K562 (cell line): ENCODE results near the gene NRM. TPM values are rescaled to one million over a fixed set of nuclear protein-coding genes. Genes with fewer than 3 reads are reported as not detected.

Source experiments
- KLF1 ChIP-seq: fragments of 450-650 bp; IDR thresholded peaks from 2 replicates; pipeline ENCODE4 v1.6.1; 2016; ENCODE audit warnings: missing genetic modification characterization, missing compliant biosample characterization
- NCOA2 ChIP-seq, 2 experiments: fragments of 450-650 bp; IDR thresholded peaks; 2 replicates each; pipeline ENCODE4 v1.6.1; 2018; ENCODE audit warnings: mild to moderate bottlenecking in 2 of 2, moderate library complexity in 1 of 2; ENCODE audit not compliant: partially characterized antibody in 2 of 2
- RAD51 ChIP-seq: fragments of 450-650 bp; IDR thresholded peaks from 2 replicates; pipeline ENCODE4 v1.7.1; 2016; ENCODE audit warnings: low read depth, mild to moderate bottlenecking, borderline replicate concordance
- RBM15 ChIP-seq: fragments of 200-400 bp; formaldehyde crosslinking; IDR thresholded peaks from 2 replicates; pipeline ENCODE4 v1.6.1; 2018; ENCODE audit warnings: mild to moderate bottlenecking, low read length, moderate library complexity; ENCODE audit not compliant: insufficient read depth
- TEAD4 ChIP-seq, 2 experiments: sonication (generic) in 1 of 2; formaldehyde crosslinking in 1 of 2; IDR thresholded peaks; 2 replicates each; pipeline versions ENCODE4 v1.6.1 to v1.8.0; 2012 to 2022; ENCODE audit warnings: borderline replicate concordance in 1 of 2, inconsistent platforms in 1 of 2, low read length in 1 of 2, mild to moderate bottlenecking in 1 of 2, missing genetic modification reagents in 1 of 2
- ZNF324 ChIP-seq: fragments of 250-450 bp; sonication (Bioruptor Pico); IDR thresholded peaks from 2 replicates; pipeline ENCODE4 v1.4.0; 2020; ENCODE audit warnings: mild to moderate bottlenecking
- ZNF347 ChIP-seq: fragments of 450-650 bp; formaldehyde crosslinking; IDR thresholded peaks from 2 replicates; pipeline ENCODE4 v1.4.0; 2020; ENCODE audit warnings: low read depth, mild to moderate bottlenecking, moderate library complexity
- ZNF77 ChIP-seq: fragments of 250-450 bp; sonication (Bioruptor Pico); IDR thresholded peaks from 2 replicates; pipeline ENCODE4 v1.5.0; 2020
- polyA plus RNA-seq, 8 experiments: library from polyadenylated mRNA; depleted of rRNA in 4 of 8; stranded (reverse) in 5 of 8; unstranded in 3 of 8; fragments of >200 nt; fragmentation: Nextera tagmentation in 2 of 8; fragmentation: Illumina TruSeq in 1 of 8; extraction: Ambion mirVana in 2 of 8; extraction: Trizol in 1 of 8; gene quantifications; 2 replicates each; pipeline versions ENCODE4 v1.2.1 to v1.2.3, GENCODE V29; 2011 to 2014; ENCODE audit warnings: inconsistent platforms in 1 of 8, missing spikeins in 1 of 8
- total RNA-seq, 7 experiments: library from RNA; depleted of rRNA in 6 of 7; stranded (reverse); fragments of >200 nt in 6 of 7; fragmentation: Illumina TruSeq in 2 of 7; extraction: Trizol in 2 of 7; gene quantifications; 2 replicates each; pipeline versions ENCODE4 v1.2.1 to v1.2.3, GENCODE V29; 2011 to 2021; ENCODE audit warnings: low replicate concordance in 1 of 7
- TF ChIP-seq, protein P1 (sequence below): fragments of 250-450 bp; sonication (Bioruptor Pico); IDR thresholded peaks from 2 replicates; pipeline ENCODE4 v1.9.0; 2021; ENCODE audit warnings: mild to moderate bottlenecking, inconsistent platforms
- TF ChIP-seq, protein P2 (sequence below): sonication (generic); formaldehyde crosslinking; IDR thresholded peaks from 2 replicates; pipeline ENCODE4 v1.9.0; 2022; ENCODE audit warnings: mild to moderate bottlenecking, missing genetic modification reagents
- TF ChIP-seq, protein P3 (sequence below): sonication (generic); formaldehyde crosslinking; IDR thresholded peaks from 2 replicates; pipeline ENCODE4 v1.8.0; 2022; ENCODE audit warnings: mild to moderate bottlenecking, missing genetic modification reagents, borderline replicate concordance
- TF ChIP-seq, protein P4 (sequence below): sonication (generic); formaldehyde crosslinking; IDR thresholded peaks from 2 replicates; pipeline ENCODE4 v1.8.1; 2023; ENCODE audit warnings: mild to moderate bottlenecking, missing genetic modification reagents, moderate library complexity
- TF ChIP-seq, protein P5 (sequence below): sonication (generic); formaldehyde crosslinking; IDR thresholded peaks from 2 replicates; pipeline ENCODE4 v1.8.0; 2022; ENCODE audit warnings: mild to moderate bottlenecking, low read depth, missing genetic modification reagents
- TF ChIP-seq, protein P6 (sequence below), 2 experiments: fragments of 150-350 bp in 1 of 2; IDR thresholded peaks; 2 replicates each; pipeline ENCODE4 v1.6.1; 2012 to 2016; ENCODE audit warnings: low read depth in 2 of 2, low read length in 2 of 2, mild to moderate bottlenecking in 1 of 2, moderate library complexity in 1 of 2

The NRM gene
- total and polyA plus RNA-seq, 9 of the 15 experiments (the other 6 are each of a cell fraction or from before 2014, with no cell fraction given): 9.7 to 58.2 (median 18.1) TPM

DNA sequence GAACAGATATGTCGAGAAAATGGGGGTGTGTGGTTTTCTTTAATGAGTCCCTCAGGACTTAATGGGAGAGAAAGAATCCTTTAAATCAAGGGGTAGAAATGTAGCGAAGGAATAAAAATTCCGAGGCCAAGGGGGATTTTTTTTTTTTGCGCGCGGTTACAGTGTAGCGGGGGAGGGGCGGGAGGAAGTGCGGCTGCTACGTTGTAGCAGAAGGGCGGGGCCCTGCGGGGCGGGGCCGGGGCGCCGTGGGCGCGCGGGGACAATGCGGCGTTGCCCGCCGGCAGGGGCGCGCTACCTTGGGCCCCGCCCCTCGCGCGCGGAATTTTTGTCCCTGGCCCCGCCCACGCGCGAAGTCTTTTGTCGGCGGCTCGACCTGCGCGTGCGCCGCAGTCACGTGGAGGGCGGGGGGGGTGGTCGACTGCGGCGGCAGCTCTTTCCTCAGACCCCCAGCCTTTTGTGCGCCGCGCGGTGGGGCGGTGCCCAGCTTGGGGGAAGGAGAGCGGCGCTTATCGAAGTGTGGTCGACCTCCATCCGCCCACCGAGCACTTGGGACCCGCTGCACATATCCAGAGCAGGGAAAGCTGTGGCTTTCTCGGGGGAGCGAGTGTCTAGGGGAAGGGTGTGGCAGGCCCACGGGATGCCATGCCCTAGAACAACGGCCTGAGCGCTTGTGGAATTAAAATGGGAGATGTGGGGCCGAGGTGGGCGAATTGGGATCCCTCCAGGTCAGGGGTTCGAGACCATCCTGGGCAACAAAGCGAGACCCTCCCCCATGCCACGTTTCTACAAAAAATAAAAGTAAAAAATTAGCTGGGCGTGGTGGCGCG lies 30.6 kb upstream of the NRM start (continued):
- TF ChIP-seq RAD51: peak; percentile 94
- TF ChIP-seq, protein P1, sequence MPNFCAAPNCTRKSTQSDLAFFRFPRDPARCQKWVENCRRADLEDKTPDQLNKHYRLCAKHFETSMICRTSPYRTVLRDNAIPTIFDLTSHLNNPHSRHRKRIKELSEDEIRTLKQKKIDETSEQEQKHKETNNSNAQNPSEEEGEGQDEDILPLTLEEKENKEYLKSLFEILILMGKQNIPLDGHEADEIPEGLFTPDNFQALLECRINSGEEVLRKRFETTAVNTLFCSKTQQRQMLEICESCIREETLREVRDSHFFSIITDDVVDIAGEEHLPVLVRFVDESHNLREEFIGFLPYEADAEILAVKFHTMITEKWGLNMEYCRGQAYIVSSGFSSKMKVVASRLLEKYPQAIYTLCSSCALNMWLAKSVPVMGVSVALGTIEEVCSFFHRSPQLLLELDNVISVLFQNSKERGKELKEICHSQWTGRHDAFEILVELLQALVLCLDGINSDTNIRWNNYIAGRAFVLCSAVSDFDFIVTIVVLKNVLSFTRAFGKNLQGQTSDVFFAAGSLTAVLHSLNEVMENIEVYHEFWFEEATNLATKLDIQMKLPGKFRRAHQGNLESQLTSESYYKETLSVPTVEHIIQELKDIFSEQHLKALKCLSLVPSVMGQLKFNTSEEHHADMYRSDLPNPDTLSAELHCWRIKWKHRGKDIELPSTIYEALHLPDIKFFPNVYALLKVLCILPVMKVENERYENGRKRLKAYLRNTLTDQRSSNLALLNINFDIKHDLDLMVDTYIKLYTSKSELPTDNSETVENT (CRISPR knock-in tag): peak; percentile 81
- TF ChIP-seq, protein P2, sequence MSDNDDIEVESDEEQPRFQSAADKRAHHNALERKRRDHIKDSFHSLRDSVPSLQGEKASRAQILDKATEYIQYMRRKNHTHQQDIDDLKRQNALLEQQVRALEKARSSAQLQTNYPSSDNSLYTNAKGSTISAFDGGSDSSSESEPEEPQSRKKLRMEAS (CRISPR knock-in tag): peak; percentile 95
- TF ChIP-seq TEAD4 (IDR thresholded peaks at IDR 0.05; ENCODE audit: low read length): peak; percentile 66
- no peak for TF ChIP-seq TEAD4 (CRISPR knock-in tag; IDR thresholded peaks at IDR 0.05; ENCODE audit: borderline replicate concordance)
- TF ChIP-seq ZNF77 (CRISPR knock-in tag): no peak
- TF ChIP-seq RBM15: no peak
- peak; percentile 68 for TF ChIP-seq KLF1 (tag)
- TF ChIP-seq NCOA2 (IDR thresholded peaks at IDR 0.05; ENCODE audit: partially characterized antibody in 2 of 2): no peak
- TF ChIP-seq, protein P3, sequence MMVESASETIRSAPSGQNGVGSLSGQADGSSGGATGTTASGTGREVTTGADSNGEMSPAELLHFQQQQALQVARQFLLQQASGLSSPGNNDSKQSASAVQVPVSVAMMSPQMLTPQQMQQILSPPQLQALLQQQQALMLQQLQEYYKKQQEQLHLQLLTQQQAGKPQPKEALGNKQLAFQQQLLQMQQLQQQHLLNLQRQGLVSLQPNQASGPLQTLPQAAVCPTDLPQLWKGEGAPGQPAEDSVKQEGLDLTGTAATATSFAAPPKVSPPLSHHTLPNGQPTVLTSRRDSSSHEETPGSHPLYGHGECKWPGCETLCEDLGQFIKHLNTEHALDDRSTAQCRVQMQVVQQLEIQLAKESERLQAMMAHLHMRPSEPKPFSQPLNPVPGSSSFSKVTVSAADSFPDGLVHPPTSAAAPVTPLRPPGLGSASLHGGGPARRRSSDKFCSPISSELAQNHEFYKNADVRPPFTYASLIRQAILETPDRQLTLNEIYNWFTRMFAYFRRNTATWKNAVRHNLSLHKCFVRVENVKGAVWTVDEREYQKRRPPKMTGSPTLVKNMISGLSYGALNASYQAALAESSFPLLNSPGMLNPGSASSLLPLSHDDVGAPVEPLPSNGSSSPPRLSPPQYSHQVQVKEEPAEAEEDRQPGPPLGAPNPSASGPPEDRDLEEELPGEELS (CRISPR knock-in tag): no peak
- TF ChIP-seq, protein P4, sequence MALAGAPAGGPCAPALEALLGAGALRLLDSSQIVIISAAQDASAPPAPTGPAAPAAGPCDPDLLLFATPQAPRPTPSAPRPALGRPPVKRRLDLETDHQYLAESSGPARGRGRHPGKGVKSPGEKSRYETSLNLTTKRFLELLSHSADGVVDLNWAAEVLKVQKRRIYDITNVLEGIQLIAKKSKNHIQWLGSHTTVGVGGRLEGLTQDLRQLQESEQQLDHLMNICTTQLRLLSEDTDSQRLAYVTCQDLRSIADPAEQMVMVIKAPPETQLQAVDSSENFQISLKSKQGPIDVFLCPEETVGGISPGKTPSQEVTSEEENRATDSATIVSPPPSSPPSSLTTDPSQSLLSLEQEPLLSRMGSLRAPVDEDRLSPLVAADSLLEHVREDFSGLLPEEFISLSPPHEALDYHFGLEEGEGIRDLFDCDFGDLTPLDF: peak; percentile 80
- TF ChIP-seq, protein P5, sequence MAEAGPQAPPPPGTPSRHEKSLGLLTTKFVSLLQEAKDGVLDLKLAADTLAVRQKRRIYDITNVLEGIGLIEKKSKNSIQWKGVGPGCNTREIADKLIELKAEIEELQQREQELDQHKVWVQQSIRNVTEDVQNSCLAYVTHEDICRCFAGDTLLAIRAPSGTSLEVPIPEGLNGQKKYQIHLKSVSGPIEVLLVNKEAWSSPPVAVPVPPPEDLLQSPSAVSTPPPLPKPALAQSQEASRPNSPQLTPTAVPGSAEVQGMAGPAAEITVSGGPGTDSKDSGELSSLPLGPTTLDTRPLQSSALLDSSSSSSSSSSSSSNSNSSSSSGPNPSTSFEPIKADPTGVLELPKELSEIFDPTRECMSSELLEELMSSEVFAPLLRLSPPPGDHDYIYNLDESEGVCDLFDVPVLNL: peak; percentile 69; the same call in 1 of the 2 replicates
- TF ChIP-seq, protein P6, sequence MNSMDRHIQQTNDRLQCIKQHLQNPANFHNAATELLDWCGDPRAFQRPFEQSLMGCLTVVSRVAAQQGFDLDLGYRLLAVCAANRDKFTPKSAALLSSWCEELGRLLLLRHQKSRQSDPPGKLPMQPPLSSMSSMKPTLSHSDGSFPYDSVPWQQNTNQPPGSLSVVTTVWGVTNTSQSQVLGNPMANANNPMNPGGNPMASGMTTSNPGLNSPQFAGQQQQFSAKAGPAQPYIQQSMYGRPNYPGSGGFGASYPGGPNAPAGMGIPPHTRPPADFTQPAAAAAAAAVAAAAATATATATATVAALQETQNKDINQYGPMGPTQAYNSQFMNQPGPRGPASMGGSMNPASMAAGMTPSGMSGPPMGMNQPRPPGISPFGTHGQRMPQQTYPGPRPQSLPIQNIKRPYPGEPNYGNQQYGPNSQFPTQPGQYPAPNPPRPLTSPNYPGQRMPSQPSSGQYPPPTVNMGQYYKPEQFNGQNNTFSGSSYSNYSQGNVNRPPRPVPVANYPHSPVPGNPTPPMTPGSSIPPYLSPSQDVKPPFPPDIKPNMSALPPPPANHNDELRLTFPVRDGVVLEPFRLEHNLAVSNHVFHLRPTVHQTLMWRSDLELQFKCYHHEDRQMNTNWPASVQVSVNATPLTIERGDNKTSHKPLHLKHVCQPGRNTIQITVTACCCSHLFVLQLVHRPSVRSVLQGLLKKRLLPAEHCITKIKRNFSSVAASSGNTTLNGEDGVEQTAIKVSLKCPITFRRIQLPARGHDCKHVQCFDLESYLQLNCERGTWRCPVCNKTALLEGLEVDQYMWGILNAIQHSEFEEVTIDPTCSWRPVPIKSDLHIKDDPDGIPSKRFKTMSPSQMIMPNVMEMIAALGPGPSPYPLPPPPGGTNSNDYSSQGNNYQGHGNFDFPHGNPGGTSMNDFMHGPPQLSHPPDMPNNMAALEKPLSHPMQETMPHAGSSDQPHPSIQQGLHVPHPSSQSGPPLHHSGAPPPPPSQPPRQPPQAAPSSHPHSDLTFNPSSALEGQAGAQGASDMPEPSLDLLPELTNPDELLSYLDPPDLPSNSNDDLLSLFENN (IDR thresholded peaks at IDR 0.05; ENCODE audit: low read depth in 2 of 2, low read length in 2 of 2): peak in 1 of 2 experiments; percentile 54; a peak in 1 of 4 replicates
- peak; percentile 79; the same call in 1 of the 2 replicates for TF ChIP-seq ZNF347
- TF ChIP-seq ZNF324 (CRISPR knock-in tag): peak; percentile 72
